Measurements from ENCODE around the gene FAM199X.
A peak's percentile ranks its signal among the peaks of the same experiment; 100 is the strongest.

The FAM199X gene

DNA sequence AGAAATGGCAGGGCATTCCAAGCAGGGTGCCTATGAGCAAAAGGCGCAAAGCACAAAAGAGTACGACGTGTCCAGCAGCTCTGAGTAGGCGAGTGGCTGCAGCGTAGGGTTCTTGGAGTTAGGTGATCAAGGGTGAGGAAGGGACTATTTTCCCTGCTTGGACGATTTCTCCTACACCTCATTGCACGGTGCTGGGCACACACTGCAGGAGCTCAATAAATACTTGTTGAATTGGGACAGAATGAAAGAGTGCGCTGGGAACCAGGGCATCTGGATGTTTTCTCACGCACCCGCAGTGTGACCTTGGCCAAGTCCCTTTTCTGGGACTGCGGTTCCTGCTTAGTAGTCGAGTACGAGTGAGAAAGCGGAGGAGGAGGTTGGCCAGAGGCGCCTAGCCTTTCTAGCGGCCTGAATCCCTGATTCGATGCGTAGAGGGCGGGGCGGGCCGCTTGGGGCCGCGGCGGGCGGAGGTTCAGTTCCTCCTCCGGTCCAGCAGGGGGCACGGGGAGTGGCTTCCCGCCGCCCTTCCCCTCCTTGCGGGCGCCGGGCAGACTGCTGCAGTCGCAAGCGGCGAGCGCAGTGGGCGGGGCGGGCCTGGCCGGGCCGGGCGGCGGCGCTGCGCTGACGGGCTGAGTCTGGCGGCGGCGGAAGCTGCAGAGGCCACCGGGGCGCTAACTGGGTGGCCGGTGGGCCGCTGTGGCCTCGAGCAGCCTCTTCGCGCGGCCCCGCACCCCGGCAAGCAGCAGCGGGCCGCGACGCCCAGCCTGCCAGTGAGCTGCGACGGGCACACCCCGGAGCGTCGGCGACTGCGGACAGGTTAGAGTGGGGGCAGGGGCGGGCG, at the start of gene FAM199X:
FAM199X (plus strand) TSS at position 560 of the 841 bp plus-strand sequence. CDS start 333 bp downstream, outside the sequence.
- DNase-seq: peak; percentile 71

GRCh38 chrX:104117759-104118158, 48.5 kb upstream of the FAM199X start:
- no peak for DNase-seq

- DNase-seq: no peak
Measured at GRCh38 chrX:104118765-104119164, 47.5 kb upstream of the FAM199X start.

DNA sequence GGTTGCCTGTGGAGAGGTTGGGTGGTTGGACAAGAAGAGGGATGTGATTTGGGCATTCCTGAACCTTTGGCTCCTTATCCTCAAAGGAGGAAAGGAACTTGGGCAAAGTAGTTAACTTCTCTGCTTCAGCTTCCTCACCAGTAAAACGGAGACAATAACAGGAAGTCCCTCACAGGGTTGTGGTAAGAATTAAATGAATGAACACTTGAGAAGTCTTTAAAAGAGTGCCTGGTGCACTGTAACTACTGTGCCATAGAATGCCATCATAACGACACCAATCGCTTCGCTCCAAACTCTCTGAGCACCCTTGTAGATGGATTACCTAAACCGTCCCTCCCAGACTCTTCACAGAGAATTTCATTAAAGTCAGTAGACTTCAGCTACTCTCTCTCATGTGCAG, 43.4 kb upstream of the FAM199X start:
- DNase-seq: no peak

DNA sequence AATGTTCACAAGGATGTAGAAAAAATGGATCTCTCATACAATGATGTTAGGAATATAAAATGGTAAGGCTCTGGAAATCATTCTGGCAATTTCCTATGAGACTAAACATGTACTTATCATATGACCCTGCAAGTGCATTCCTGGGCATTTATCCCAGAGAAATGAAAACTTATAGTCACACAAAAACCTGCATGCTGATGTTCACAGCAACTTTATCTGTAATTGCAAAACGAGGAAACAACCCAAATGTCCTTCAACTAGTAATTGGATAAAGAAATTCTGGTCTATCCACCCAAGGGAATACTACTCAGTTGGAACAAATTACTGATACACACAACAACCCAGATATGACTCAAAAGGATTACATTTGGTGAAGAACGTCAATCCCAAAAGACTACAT, 39.4 kb upstream of the FAM199X start:
- no peak for DNase-seq

GRCh38 chrX:104130808-104131207, 35.4 kb upstream of the FAM199X start:
- DNase-seq: no peak

- no peak for DNase-seq
Measured at GRCh38 chrX:104134583-104135261, 31.5 kb upstream of the FAM199X start.

GRCh38 chrX:104135677-104136076, 30.6 kb upstream of the FAM199X start:
- DNase-seq: no peak

DNA sequence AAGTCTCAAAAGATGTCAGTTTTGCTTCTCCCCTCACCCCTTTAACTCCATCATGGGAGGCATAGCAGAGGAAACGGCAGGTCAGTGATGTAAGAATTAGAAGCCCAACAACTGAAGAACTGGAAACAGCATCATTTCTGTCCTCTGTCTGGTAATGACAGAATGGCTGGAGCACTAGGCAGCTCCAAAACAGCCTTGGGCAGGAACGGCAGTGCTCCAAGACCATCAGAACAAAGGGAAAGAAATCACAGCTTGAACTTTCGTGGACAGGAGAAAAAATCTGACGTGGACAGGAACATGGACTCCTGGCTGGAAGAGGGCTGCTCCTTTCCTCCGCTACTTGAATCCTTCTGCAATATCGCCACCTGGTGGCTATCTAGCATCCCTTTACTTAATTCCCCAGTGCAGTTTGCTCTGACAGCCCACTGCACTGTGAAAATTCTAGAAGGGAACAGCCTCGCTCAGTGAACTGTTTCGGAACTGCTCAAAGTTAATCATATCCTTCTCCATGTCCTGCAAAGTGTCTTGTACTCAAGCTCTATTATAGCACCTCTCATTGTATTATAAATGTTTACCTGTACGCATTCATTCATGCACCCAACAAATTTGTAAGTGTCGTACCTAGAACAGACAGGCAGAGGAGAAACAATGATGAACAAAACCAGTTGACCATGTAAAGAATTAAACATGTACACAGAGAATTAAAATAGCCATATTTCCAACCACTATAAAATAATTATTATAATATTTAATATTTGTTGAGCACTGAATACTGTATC, 29.8 kb upstream of the FAM199X start:
- peak; percentile 52 for DNase-seq

GRCh38 chrX:104137496-104137895, 28.8 kb upstream of the FAM199X start:
- DNase-seq: no peak

GRCh38 chrX:104141087-104141760, 25.0 kb upstream of the FAM199X start:
- DNase-seq: no peak

DNA sequence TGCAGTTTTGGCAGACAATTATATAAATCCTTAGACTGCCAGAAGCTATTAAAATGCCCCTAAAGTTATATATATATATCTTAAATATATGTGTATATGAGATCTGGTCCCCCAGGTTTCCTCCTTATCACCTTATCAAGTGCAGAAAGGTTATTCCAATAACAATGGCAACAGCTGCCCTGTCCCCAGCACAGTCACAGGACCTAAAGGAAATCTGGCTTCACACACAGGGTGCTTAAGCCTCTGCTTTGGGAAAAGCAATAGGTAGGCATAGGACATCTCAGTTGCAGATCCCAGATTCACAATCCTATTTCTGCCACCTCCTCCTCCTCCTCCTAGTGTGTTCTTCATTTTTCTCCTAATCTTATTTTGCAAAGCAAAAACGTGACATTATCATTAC, 15.2 kb upstream of the FAM199X start:
- no peak for DNase-seq

DNA sequence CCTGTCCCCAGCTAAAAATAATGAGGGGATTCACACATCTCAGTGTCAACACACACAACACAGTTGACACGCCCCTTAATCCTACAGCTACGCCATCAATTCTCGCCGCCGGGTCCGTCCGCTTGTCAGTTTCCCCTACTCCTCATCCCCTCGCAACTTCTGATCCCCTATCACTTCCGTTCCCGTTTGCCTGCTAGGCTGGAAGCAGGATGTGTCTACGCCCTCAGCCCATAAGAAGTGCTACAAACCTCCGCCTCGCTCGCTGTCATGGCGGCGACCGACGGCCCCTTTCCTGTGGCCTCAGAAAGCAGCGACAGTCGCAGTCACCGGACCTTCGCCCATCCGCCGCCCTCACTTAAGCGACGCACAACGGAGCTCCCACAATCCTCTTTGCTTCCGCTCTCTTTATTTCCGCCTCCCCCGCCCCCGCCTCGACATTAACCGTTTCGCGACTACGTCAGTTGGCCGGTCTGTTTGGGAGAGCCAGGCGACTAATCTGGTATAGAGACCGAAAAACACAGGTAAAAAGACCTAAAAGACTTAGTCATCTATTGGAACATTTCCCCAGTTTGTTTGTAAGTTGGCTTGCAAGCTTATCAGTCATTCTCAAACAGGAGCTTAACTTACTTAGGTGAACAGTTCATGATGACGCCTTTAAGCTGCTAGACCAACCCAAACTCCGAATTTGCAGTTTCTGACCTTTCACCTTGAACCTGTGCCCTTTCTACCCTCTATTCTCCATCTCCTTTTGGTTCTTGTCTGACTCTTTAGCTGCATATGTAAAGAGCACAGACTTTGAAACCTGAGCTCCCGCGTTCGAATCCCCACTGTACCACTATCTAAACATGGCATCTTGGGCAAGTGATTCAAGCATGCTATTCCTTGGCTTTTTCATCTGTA, 9.4 kb upstream of the FAM199X start, which contains the start of gene SLC25A53:
SLC25A53 (minus strand) TSS at position 380 of the 900 bp plus-strand sequence. CDS start 51,752 bp downstream, outside the sequence.
- DNase-seq: peak; percentile 80

- DNase-seq: no peak
Measured at GRCh38 chrX:104166735-104167436, 633 bp downstream of the FAM199X start.

DNA sequence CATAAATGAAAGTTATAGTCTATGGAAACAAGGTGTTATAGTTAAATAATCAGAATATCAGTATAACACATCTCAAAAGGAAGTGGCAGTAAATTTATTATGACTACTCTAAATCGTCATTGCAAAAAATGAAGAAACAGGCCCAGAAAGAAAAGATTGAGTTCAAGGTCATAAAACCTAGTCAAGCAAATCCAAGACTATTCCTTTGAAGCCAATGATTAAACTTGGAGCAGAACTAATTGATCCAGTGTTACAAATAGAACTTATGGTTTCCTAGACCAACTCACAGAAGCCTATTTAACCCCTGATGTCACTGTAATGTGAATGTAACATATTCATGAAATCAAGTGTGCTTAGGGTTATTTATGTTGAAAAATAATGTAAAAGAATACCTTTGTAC, 1.9 kb downstream of the FAM199X start:
- no peak for DNase-seq

DNA sequence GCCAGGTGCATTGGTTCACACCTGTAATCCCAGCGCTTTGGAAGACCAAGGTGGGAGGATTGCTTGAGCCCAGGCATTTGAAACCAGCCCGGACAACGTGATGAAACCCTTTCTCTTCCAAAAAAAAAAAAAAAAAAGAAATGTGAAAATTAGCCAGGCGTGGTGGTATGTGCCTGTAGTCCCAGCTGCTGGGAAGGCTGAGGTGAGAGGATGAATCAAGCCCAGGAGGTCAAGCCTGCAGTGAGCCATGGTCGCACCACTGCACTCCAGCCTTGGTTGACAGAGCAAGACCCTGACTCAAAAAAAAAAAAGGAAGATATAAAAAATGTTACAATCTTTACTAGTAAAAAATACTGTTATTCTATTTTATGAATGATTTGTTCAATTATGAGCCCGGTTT, 5.9 kb downstream of the FAM199X start:
- no peak for DNase-seq

DNA sequence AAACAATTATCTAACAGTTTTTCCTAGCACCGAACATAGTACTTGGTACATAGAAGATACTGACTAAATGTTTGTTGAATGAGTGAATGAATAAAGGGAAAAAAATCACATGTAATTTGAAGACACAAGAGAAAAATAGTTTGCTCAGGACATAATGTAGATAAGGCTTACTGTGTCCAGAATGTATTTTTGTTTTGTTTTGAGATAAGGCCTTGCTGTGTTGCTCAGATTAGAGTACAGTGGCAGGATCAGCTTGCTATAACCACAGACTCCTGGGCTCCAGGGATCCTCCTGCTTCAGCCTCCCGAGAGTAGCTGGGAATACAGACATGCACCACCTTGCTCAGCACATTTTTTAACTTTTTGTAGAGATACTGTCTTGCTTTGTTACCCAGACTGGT, 6.5 kb downstream of the FAM199X start:
- no peak for DNase-seq

DNA sequence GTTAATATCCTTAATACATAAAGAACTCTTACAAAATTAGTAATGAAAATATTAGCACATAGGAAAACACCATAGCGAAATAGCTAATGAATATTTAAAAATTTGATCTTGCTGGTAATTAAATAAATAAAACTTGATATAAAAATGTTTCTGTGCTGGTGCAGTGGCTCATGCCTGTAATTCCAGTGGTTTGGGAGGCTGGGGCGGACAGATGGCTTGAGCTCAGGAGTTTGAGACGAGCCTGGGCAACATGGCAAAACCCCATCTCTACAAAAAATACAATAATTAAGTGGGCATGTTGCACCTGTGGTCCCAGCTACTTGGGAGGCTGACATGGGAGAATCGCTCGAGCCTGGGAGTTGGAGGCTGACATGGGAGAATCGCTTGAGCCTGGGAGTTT, 7.6 kb downstream of the FAM199X start:
- DNase-seq: no peak

DNA sequence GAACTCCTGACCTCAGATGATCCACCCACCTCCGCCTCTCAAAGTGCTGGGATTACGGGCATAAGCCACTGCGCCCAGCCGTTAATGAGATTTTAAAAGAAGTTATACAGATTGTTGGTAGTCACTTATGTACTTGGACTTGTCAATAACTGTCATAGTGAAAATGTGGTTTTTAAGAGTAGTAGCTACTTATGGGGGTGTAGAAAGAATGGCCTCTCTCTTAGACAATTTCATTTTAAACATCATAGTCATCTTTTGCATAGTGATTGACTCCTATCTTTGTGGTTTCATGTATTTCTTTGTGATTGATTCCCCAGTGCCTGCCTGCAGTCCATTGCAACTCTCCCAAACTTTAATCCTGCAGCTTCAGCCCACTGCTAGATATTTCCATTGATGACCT, 17.4 kb downstream of the FAM199X start:
- no peak for DNase-seq

GRCh38 chrX:104187931-104188330, 21.7 kb downstream of the FAM199X start:
- no peak for DNase-seq

DNA sequence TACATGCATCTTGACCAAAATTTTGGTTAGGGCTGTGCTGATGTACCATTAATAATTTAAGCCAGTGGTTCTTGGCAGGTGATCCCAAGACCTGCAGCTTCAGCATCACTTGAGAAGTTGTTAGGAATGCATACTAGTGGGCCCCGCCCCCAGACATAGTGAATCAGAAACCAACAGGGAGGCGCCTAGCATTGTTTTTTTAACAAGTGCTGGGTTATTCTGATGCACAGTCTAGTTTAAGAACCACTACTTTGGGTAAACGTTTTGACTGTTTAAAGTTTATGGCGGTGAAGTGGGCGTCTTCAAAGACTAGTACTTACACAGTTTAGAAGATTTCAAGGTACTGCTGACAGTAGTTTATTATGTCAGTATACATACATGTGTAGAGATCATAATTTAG, 23.6 kb downstream of the FAM199X start:
- no peak for DNase-seq
